ENCODE results near the gene COL12A1. TPM values are rescaled to one million over a fixed set of nuclear protein-coding genes. Genes with fewer than 3 reads are reported as not detected.

COL12A1 gene
- total RNA-seq, 2 experiments from 2014 or later: not detected

DNA sequence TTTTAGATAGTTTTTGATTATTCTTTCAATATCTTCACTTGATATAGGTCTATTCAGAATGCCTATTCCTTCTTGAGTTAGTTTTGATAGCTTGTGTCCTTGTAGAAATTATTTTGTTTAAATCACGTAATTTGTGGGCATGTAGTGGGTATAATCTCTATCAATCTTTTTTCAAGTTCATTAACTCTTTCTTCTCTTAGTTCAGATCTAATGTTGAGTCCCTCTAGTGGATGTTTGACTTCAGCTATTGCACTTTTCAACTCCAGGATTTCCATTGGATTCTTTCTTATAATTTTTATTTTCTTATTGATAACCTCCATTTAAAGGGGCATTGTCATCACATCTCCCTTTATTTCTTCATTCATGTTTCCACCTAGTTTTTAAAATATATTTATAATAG, 135.6 kb downstream of the COL12A1 start:
- ChIA-PET POLR2A (no interaction called here), CTCF (no interaction called here)
- Mint-ChIP-seq H3K9me3 (no peaks in the 10 kb centered on the region), H3K27ac (no peak overlapping the region), H3K36me3 (ENCODE audit: low read depth) (no peaks in the 10 kb centered on the region), H3K4me1 (no peaks in the 10 kb centered on the region), H3K27me3 (no peaks in the 10 kb centered on the region), H3K4me3 (no peak overlapping the region)
- no peak for DNase-seq

- ChIA-PET POLR2A (no interaction called here), CTCF (no interaction called here)
- H3K9me3 Mint-ChIP-seq: no peaks in the 10 kb centered on the region
- H3K27me3 Mint-ChIP-seq: no peaks in the 10 kb centered on the region
- no peak for DNase-seq
- no peaks in the 10 kb centered on the region for H3K4me1 Mint-ChIP-seq
- no peak overlapping the region for H3K27ac Mint-ChIP-seq
- H3K36me3 Mint-ChIP-seq (ENCODE audit: low read depth): no peaks in the 10 kb centered on the region
- no peak overlapping the region for H3K4me3 Mint-ChIP-seq
Measured at GRCh38 chr6:75065523-75065922, 140.3 kb downstream of the COL12A1 start.

DNA sequence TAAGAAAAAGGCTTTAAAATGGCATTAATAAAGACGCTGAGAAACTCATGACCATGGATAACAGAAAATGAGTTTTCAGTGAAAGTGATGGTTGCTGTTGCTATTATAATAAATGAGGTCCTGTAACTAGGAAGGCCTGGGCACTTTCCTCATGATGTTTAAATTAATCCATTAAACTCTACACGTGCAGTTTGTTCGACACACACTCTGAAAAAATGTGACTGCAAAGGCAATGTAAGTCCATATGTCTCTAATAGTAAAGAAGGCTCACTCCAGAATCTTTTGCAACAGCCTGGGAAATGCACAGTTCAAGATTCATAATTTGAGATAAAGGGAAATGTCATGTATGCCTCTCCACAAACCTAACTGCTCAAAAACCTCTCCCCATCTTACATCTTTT, 153.4 kb downstream of the COL12A1 start:
- POLR2A ChIA-PET: no interaction called here

DNA sequence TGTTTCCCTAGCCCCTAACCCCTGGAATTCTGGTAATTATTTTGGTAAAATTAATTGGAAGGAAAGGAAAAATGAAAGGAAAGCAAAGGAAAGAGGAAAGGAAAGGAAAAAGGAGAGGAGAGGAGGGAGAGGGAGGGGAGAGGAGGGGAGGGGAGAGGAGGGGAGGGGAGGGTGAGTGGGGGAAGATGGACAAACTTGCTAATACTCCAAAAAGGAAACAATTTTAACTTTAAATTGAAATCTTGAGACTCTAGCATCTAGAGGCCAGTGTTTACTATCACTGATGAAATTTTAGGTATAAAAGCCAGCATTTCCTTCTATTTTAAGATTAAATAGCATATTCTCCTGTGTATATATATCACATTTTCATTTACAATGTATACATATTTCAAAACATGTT, 156.5 kb downstream of the COL12A1 start:
- Mint-ChIP-seq H3K9me3 (no peaks in the 10 kb centered on the region), H3K27me3 (peaks cover 2% of the 10 kb centered on the region), H3K36me3 (ENCODE audit: low read depth) (no peaks in the 10 kb centered on the region), H3K4me1 (no peaks in the 10 kb centered on the region), H3K27ac (no peak overlapping the region), H3K4me3 (no peak overlapping the region)
- ChIA-PET CTCF (no interaction called here), POLR2A (no interaction called here)
- DNase-seq: no peak

More for the DNA sequence above, 153.4 kb downstream of the COL12A1 start:
- no peak for DNase-seq
- no peaks in the 10 kb centered on the region for H3K4me1 Mint-ChIP-seq
- H3K27ac Mint-ChIP-seq: no peak overlapping the region
- H3K9me3 Mint-ChIP-seq: no peaks in the 10 kb centered on the region
- no peaks in the 10 kb centered on the region for H3K36me3 Mint-ChIP-seq (ENCODE audit: low read depth)
- CTCF ChIA-PET: no interaction called here
- no peak overlapping the region for H3K4me3 Mint-ChIP-seq
- peaks cover 2% of the 10 kb centered on the region for H3K27me3 Mint-ChIP-seq

DNA sequence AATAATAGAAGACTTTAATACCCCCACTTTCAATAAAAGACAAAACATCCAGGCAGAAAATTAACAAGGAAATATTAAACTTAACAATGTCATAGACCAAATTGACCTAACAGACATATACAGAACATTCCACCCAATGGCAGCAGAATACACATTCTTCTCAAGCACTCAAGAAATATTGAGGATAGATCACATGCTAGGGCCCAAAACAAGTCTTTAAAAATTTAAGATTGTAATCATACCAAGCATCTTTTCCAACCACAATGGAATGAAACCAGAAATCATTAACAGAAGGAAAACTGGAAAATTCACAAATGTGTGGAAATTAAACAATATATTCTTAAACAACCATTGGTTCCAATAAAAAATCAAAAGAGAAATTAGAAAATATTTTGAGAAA, 161.0 kb downstream of the COL12A1 start:
- Mint-ChIP-seq H3K9me3 (peaks cover 5% of the 10 kb centered on the region), H3K4me3 (no peak overlapping the region), H3K27me3 (no peaks in the 10 kb centered on the region), H3K27ac (no peak overlapping the region), H3K36me3 (ENCODE audit: low read depth) (no peaks in the 10 kb centered on the region), H3K4me1 (no peaks in the 10 kb centered on the region)
- ChIA-PET POLR2A (no interaction called here), CTCF (no interaction called here)
- DNase-seq: no peak

DNA sequence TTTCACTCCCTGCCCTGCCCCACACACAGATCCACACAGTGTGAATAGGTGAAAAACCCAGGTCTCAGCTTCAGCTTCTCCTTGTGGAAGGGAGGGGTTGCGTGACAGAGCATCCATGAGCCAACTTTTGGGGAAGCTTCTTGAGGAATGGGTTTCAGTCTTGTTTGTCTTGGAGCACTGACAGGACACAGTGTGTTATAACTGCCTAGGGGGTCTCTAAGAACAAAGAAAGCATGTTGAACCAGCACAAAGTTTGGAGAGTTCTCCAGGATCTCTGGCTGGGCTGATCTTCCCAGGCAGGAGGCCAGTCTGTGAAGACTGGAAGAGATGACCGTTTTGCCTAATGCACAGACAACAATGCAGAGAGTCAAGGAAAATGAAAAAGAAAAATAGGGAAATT, 164.5 kb downstream of the COL12A1 start:
- H3K27me3 Mint-ChIP-seq: no peaks in the 10 kb centered on the region
- no peak overlapping the region for H3K4me3 Mint-ChIP-seq
- H3K27ac Mint-ChIP-seq: no peak overlapping the region
- H3K36me3 Mint-ChIP-seq (ENCODE audit: low read depth): no peaks in the 10 kb centered on the region
- no peaks in the 10 kb centered on the region for H3K4me1 Mint-ChIP-seq
- no peak for DNase-seq
- ChIA-PET CTCF (no interaction called here), POLR2A (no interaction called here)
- H3K9me3 Mint-ChIP-seq: peaks cover 5% of the 10 kb centered on the region

Other genes with a start within 250 kb of the COL12A1 start
- gene COX7A2, start 37.7 kb upstream of the COL12A1 start, total RNA-seq: 100 to 1,000 TPM; 397 to 403 TPM
- gene TMEM30A, start 78.7 kb upstream of the COL12A1 start, total RNA-seq: 10 to 100 TPM; 69.7 to 70.2 TPM

Data from activated CD4-positive, alpha-beta T cell treated with anti-CD3 and anti-CD28 coated beads, Interleukin-2, amount 10 ng/mL, durations not matched to agents 7 days and 5 days (primary cell).